CD8-positive, alpha-beta memory T cell (primary cell): ENCODE measurements around the gene SLC35A4. TPM values are rescaled to one million over a fixed set of nuclear protein-coding genes. Genes with fewer than 3 reads are reported as not detected.
"Not testable (repeated sequence)": the region's sequence is repeated elsewhere in the genome, so short reads cannot be mapped to it uniquely, and the experiment has no call there.

Experiments used
- CTCF ChIA-PET: fragments of 350-600 bp; sonication (Branson Sonifier 250); formaldehyde crosslinking; loops from one replicate; lab custom pipeline; 2021; ENCODE audit warnings: antibody characterized with exemption; lab: Charles Lee
- POLR2A ChIA-PET: fragments of 350-600 bp; sonication (Branson Sonifier 250); formaldehyde crosslinking; loops from one replicate; lab custom pipeline; 2021; ENCODE audit warnings: antibody characterized with exemption; lab: Charles Lee
- DNase-seq, 5 donors: peaks; one replicate each; pipeline versions ENCODE4 v3.0.0 to v3.0.0-alpha.2; 2020 to 2022; ENCODE audit warnings: mixed read lengths in 1 of 5
- H3K27ac ChIP-seq: one replicate; pipeline ENCODE4 v1.7.0; 2013; ENCODE audit warnings: low read depth, mild to moderate bottlenecking, low read length, moderate library complexity
- H3K27me3 ChIP-seq: 2 replicates; pipeline ENCODE4 v1.7.0; 2013; ENCODE audit warnings: low read length, mild to moderate bottlenecking; ENCODE audit not compliant: insufficient read depth, poor library complexity, severe bottlenecking
- H3K36me3 ChIP-seq: 2 replicates; pipeline ENCODE4 v1.7.0; 2013; ENCODE audit warnings: mild to moderate bottlenecking, low read length, moderate library complexity; ENCODE audit not compliant: insufficient read depth
- H3K4me1 ChIP-seq: 2 replicates; pipeline ENCODE4 v1.7.0; 2013; ENCODE audit warnings: mild to moderate bottlenecking, low read length, moderate library complexity; ENCODE audit not compliant: insufficient read depth
- H3K4me3 ChIP-seq: 2 replicates; pipeline ENCODE4 v1.7.0; 2013; ENCODE audit warnings: mild to moderate bottlenecking, low read length
- H3K9me3 ChIP-seq: 2 replicates; pipeline ENCODE4 v1.7.0; 2013; ENCODE audit warnings: mild to moderate bottlenecking, low read length
- H3K27ac Mint-ChIP-seq, 8 donors: one replicate each; pipeline ENCODE4 v1.8.0; 2020 to 2021; ENCODE audit warnings: mixed read lengths in 8 of 8, mild to moderate bottlenecking in 6 of 8, inconsistent platforms in 3 of 8, moderate library complexity in 3 of 8
- H3K27me3 Mint-ChIP-seq, 2 donors: one replicate each; pipeline ENCODE4 v1.8.0; 2020 to 2021; ENCODE audit warnings: mixed read lengths in 2 of 2, mild to moderate bottlenecking in 1 of 2, moderate library complexity in 1 of 2
- H3K36me3 Mint-ChIP-seq, 3 donors: one replicate each; pipeline ENCODE4 v1.8.0; 2020 to 2021; ENCODE audit warnings: mixed read lengths in 3 of 3, inconsistent platforms in 1 of 3, mild to moderate bottlenecking in 1 of 3
- H3K4me1 Mint-ChIP-seq, 3 donors: one replicate each; pipeline ENCODE4 v1.8.0; 2020 to 2021; ENCODE audit warnings: mixed read lengths in 3 of 3, inconsistent platforms in 1 of 3, mild to moderate bottlenecking in 1 of 3
- H3K4me3 Mint-ChIP-seq, 7 donors: one replicate each; pipeline ENCODE4 v1.8.0; 2020 to 2021; ENCODE audit warnings: mixed read lengths in 7 of 7, mild to moderate bottlenecking in 6 of 7, moderate library complexity in 4 of 7, inconsistent platforms in 2 of 7
- H3K9me3 Mint-ChIP-seq, 5 donors: one replicate each; pipeline ENCODE4 v1.8.0; 2020 to 2022; ENCODE audit warnings: mixed read lengths in 5 of 5, mild to moderate bottlenecking in 3 of 5, moderate library complexity in 2 of 5, inconsistent platforms in 1 of 5
- polyA plus RNA-seq: library from polyadenylated mRNA; unstranded; fragments of 300-500 nt; fragmentation: Illumina TruSeq; gene quantifications from one replicate; pipeline ENCODE4 v1.2.3, GENCODE V29; 2021
- total RNA-seq, 2 experiments: library from RNA; stranded (reverse); gene quantifications; one replicate each; pipeline ENCODE4 v1.2.3, GENCODE V29; 2021

Gene SLC35A4
- total and polyA plus RNA-seq, 3 experiments from 2014 or later: 105 to 126 (median 120) TPM

DNA sequence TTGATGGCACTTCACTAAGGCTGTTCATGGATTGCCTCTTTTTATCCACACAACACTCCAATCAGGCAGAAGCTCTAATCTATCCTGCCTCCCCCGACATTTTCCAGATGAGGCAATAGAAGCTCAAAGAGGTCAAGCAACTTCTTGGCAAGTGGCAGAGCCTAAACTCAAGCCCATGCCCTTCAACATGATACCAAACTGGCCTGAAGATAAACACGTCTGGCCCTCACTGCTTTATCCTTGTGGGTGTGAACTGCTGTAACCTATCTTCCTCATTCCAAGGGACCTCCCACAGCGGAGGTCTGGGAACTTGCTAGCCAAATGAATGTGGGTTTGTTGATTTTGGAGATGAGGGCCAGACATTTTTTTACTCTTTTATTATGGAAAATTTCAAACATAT lies 9.5 kb downstream of the SLC35A4 start:
- Mint-ChIP-seq H3K9me3 (no peaks in the 10 kb centered on the region), H3K4me3 (no peak overlapping the region), H3K36me3 (peaks cover 0 to 17% (median 4%) of the 10 kb centered on the region in 3 donors), H3K4me1 (peaks cover 0 to 13% (median 10%) of the 10 kb centered on the region in 3 donors), H3K27ac (peak overlapping the region in 1 of 8 donors; percentile 65), H3K27me3 (no peaks in the 10 kb centered on the region)
- no peak for DNase-seq
- ChIA-PET POLR2A (no interaction called here), CTCF (no interaction called here)
- H3K27me3 ChIP-seq: no peaks in the 10 kb centered on the region
- H3K9me3 ChIP-seq: no peaks in the 10 kb centered on the region
- no peak overlapping the region for H3K27ac ChIP-seq
- H3K4me1 ChIP-seq: peaks cover 12% of the 10 kb centered on the region
- no peaks in the 10 kb centered on the region for H3K36me3 ChIP-seq
- H3K4me3 ChIP-seq: no peak overlapping the region

DNA sequence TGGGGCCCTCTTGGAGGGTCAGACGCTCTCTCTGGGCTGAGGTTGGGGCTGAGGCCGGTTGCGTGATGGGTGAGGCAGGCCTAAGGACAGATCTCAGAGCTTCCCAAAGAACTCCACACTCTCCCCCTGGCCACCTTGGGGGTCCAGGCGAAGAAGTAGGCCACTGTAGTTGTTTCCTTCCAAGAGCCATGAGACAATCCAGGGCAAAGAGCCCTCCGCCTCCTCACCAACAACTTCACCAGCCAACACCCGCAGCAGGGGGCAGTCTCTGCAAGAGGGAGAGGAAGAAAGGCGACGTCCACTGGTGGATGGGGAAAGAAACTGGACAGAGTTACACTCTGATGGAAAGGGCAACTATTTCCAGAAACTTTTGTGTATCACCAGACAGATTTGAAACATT lies 10.7 kb downstream of the SLC35A4 start:
- Histone ChIP-seq H3K27ac (no peak overlapping the region), H3K4me3 (no peak overlapping the region), H3K9me3 (no peaks in the 10 kb centered on the region), H3K36me3 (no peaks in the 10 kb centered on the region), H3K27me3 (no peaks in the 10 kb centered on the region), H3K4me1 (peaks cover under 1% of the 10 kb centered on the region)
- CTCF ChIA-PET: no interaction called here
- Mint-ChIP-seq H3K27me3 (peaks cover 0 to 2% of the 10 kb centered on the region in 2 donors), H3K4me1 (peaks cover 0 to 1% (median under 1%) of the 10 kb centered on the region in 3 donors), H3K4me3 (no peak overlapping the region), H3K27ac (peak overlapping the region in 1 of 8 donors; percentile 12), H3K9me3 (no peaks in the 10 kb centered on the region), H3K36me3 (peaks cover 0 to 12% (median 3%) of the 10 kb centered on the region in 3 donors)
- POLR2A ChIA-PET: no interaction called here
- DNase-seq: no peak

DNA sequence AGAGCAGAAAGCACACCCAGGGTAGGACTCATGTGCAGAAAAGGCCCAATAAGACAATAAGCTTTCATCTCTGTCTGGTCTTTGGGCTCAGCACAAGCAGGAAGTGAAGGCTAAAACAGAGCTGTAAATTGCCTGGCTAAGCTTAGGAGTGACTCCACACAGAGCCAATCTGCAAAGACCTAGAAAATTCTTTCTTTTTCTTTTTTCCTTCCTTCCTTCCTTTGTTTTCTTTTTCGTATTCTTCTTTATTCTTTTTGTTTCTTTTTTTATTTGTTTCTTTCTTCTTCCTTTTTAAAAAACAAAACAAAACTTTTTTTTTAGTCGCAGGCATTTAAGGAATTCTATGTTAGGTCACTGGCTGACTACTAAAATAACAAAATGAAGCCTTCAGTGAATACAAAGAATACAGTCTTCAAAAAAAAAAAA lies 12.2 kb downstream of the SLC35A4 start:
- Histone ChIP-seq H3K27me3 (no peaks in the 10 kb centered on the region), H3K36me3 (no peaks in the 10 kb centered on the region), H3K27ac (no peak overlapping the region), H3K4me1 (no peaks in the 10 kb centered on the region), H3K4me3 (no peak overlapping the region), H3K9me3 (no peaks in the 10 kb centered on the region)
- Mint-ChIP-seq H3K27ac (no peak overlapping the region), H3K36me3 (peaks cover 3 to 8% (median 3%) of the 10 kb centered on the region in 3 donors), H3K4me3 (no peak overlapping the region), H3K27me3 (peaks cover 1 to 3% of the 10 kb centered on the region in 2 donors), H3K4me1 (no peaks in the 10 kb centered on the region), H3K9me3 (no peaks in the 10 kb centered on the region)
- POLR2A ChIA-PET: no interaction called here
- DNase-seq: no peak
- CTCF ChIA-PET: interaction anchor here (1.0 kb wide), 1 partner anchor 46 kb away, joined by 3 read pairs; no protein-coding TSS in a partner anchor

GRCh38 chr5:140579188-140579747 lies 14.6 kb downstream of the SLC35A4 start:
- peaks cover 6 to 14% of the 10 kb centered on the region in 2 donors for H3K27me3 Mint-ChIP-seq
- H3K4me1 ChIP-seq, H3K27ac Mint-ChIP-seq, H3K9me3 ChIP-seq, CTCF ChIA-PET, H3K27ac ChIP-seq, H3K4me1 Mint-ChIP-seq, H3K4me3 ChIP-seq, H3K4me3 Mint-ChIP-seq, DNase-seq, H3K9me3 Mint-ChIP-seq, H3K36me3 ChIP-seq, POLR2A ChIA-PET, H3K27me3 ChIP-seq: not testable (repeated sequence)
- H3K36me3 Mint-ChIP-seq: peaks cover 0 to 21% (median 0%) of the 10 kb centered on the region in 3 donors

DNA sequence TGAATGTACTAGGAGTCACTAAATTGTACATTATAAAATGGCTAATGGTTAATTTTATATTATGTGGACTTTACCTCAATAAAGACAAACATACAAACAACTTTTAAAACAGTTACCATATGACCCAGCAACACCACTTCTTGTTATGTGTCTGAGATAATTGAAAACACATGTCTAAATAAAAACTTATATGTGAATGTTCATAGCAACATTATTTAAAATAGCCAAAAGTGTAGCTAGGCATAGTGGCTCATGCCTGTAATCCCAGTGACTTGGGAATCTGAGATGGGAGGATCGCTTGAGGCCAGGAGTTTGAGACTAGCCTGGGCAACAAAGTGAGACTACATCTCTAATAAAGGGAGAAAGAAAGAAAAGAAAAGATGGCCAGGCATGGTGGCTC lies 22.9 kb downstream of the SLC35A4 start:
- Mint-ChIP-seq H3K4me3 (no peak overlapping the region), H3K27me3 (peaks cover 3 to 12% of the 10 kb centered on the region in 2 donors), H3K27ac (no peak overlapping the region), H3K4me1 (no peaks in the 10 kb centered on the region), H3K36me3 (peaks cover 0 to 13% (median 0%) of the 10 kb centered on the region in 3 donors), H3K9me3 (peaks cover 0 to 5% (median 2%) of the 10 kb centered on the region in 5 donors)
- no peak for DNase-seq
- no peaks in the 10 kb centered on the region for H3K4me1 ChIP-seq
- no peaks in the 10 kb centered on the region for H3K9me3 ChIP-seq
- no peaks in the 10 kb centered on the region for H3K36me3 ChIP-seq
- POLR2A ChIA-PET: no interaction called here
- no peak overlapping the region for H3K4me3 ChIP-seq
- CTCF ChIA-PET: no interaction called here
- no peak overlapping the region for H3K27ac ChIP-seq
- H3K27me3 ChIP-seq: no peaks in the 10 kb centered on the region

DNA sequence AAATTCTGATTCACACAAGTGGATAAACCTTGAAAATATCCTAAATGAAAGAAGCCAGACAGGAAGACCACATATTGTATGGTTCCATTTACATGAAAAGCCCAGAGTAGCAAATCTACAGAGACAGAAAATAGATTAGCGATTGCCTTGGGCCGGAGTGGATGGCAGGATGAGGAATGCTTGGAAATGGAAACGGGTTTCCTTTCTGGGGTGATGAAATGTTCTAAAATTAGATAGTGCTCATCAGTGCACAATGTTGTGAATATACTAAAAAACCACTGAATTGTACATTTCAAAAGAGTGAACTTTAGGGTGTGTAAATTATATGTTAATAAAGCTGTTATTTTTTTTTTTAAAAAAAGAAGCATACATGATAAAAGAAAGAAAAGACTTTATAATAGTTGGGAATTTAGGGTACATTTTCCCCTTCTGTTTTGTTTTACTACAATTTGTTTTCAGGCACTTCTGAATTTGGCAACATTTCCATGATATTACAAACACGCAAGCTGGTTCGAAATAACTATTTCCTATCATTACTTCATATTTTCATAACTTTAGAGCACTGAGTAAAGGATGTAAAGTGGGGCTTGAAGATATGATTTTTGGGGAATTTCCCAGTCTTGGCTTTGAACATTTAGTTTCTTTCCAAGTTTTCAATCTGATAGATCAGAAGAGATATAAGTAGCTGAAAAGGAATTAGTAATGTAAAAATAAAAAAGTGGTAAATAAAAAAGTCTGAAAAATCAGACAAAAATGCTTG lies 23.9 kb downstream of the SLC35A4 start:
- H3K9me3 Mint-ChIP-seq: no peaks in the 10 kb centered on the region
- H3K4me1 ChIP-seq: no peaks in the 10 kb centered on the region
- H3K36me3 ChIP-seq: no peaks in the 10 kb centered on the region
- ChIA-PET CTCF (interaction anchor here (1.0 kb wide), 1 partner anchor 46 kb away, joined by 3 read pairs; no protein-coding TSS in a partner anchor), POLR2A (no interaction called here)
- H3K27ac ChIP-seq: no peak overlapping the region
- DNase-seq: no peak
- H3K36me3 Mint-ChIP-seq: peaks cover 0 to 6% (median 0%) of the 10 kb centered on the region in 3 donors
- no peaks in the 10 kb centered on the region for H3K27me3 ChIP-seq
- H3K4me3 Mint-ChIP-seq: no peak overlapping the region
- H3K27ac Mint-ChIP-seq: no peak overlapping the region
- H3K27me3 Mint-ChIP-seq: peaks cover under 1 to 6% of the 10 kb centered on the region in 2 donors
- no peaks in the 10 kb centered on the region for H3K4me1 Mint-ChIP-seq
- no peaks in the 10 kb centered on the region for H3K9me3 ChIP-seq
- H3K4me3 ChIP-seq: no peak overlapping the region

- H3K9me3 Mint-ChIP-seq: no peaks in the 10 kb centered on the region
- CTCF ChIA-PET: no interaction called here
- POLR2A ChIA-PET: no interaction called here
- no peaks in the 10 kb centered on the region for H3K36me3 Mint-ChIP-seq
- H3K4me1 Mint-ChIP-seq: no peaks in the 10 kb centered on the region
- no peaks in the 10 kb centered on the region for H3K9me3 ChIP-seq
- peaks cover 3 to 9% of the 10 kb centered on the region in 2 donors for H3K27me3 Mint-ChIP-seq
- H3K4me3 Mint-ChIP-seq: no peak overlapping the region
- no peak for DNase-seq
- H3K4me1 ChIP-seq: no peaks in the 10 kb centered on the region
- H3K27ac Mint-ChIP-seq: no peak overlapping the region
- H3K27ac ChIP-seq: no peak overlapping the region
- H3K4me3 ChIP-seq: no peak overlapping the region
- no peaks in the 10 kb centered on the region for H3K36me3 ChIP-seq
- no peaks in the 10 kb centered on the region for H3K27me3 ChIP-seq
These were observed 26.2 kb downstream of the SLC35A4 start for GRCh38 chr5:140590861-140591260.

DNA sequence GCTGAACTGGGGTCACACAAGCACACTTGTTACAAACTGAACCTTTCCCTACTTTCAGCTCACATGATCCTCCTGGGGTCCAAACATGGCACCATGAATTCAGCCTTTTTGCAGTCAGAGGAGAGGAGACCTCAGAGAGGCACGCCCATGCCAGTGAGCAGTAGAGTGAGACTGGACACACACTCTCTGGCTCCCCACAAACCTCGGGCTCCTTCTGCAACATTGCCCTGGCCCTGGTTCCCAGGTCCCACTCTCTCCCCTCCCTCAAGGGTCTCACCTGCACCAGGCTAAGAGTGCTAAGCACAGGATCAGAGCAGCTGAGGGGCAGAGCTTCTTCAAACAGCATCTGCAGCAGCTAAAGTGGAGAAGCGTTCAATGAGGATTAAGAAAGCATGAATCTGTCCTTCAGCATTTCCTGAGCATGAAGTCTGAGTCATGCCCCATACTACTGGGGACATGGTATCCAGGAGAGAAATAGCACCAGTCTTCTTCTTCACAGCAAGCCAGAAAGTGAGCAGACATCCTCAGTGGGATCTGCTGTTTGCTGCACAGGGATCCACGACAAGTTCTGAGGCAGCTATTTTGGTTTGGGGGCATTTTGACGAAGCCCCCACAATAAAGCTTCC lies 27.2 kb downstream of the SLC35A4 start:
- H3K27me3 ChIP-seq: no peaks in the 10 kb centered on the region
- no peak for DNase-seq
- no peaks in the 10 kb centered on the region for H3K36me3 Mint-ChIP-seq
- POLR2A ChIA-PET: no interaction called here
- no peaks in the 10 kb centered on the region for H3K4me1 ChIP-seq
- no peak overlapping the region for H3K4me3 ChIP-seq
- H3K4me3 Mint-ChIP-seq: no peak overlapping the region
- H3K27ac ChIP-seq: no peak overlapping the region
- peak overlapping the region in 1 of 8 donors; percentile 48 for H3K27ac Mint-ChIP-seq
- H3K9me3 Mint-ChIP-seq: no peaks in the 10 kb centered on the region
- H3K36me3 ChIP-seq: no peaks in the 10 kb centered on the region
- H3K4me1 Mint-ChIP-seq: no peaks in the 10 kb centered on the region
- CTCF ChIA-PET: no interaction called here
- peaks cover 3 to 13% of the 10 kb centered on the region in 2 donors for H3K27me3 Mint-ChIP-seq
- no peaks in the 10 kb centered on the region for H3K9me3 ChIP-seq
